Activated CD4-positive, alpha-beta T cell treated with anti-CD3 and anti-CD28 coated beads, Interleukin-2, amount 50 U/mL, for 4 hours (primary cell): ENCODE results near the gene COL1A2.

ENCODE experiments used
- DNase-seq, 2 experiments: peaks; one replicate each; pipeline ENCODE4 v3.0.0-alpha.2; 2020

Gene COL1A2

DNA sequence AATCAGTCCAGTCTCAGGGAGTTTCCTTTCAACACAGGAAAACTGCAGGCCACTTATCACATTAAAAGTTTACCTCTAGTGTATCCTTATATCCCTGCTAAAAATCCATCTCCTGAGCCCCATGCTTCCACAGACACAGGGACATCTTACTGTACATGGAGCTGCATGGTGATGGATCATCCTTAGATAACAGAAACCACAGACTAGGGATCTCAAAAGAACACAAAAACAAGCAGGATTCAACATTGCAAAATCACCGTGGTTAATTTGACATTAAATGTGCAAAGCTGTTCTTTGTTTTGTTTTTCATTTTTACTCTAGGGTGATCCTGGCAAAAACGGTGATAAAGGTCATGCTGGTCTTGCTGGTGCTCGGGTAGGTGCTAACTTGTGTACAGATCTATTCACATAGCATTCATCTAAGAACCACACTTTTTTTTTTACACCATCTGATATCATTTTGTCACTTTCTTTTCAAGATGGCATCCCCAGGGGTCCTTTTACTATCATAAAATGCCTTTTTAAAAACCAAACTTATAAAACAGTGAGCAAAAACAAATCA, 18.1 kb downstream of the COL1A2 start:
- DNase-seq, result no peak

DNA sequence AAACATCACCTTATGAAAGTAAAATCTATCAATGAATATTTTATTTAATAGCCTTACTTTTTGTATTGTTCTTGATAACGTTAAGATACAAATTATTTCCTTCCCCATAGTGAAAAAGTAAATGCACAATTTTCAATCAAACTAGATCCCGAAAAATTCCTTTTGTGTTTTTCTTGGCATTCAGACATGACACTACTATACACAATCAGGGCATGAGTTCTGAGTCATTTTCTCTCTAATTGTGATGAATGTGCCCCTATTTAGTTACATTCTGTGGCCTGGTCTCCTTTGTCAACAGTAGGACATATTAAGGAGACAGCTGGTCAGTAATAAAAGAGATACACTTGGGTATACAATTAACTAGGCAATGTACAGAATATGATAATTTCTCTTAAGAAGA, 19.8 kb downstream of the COL1A2 start:
- no peak for DNase-seq

DNA sequence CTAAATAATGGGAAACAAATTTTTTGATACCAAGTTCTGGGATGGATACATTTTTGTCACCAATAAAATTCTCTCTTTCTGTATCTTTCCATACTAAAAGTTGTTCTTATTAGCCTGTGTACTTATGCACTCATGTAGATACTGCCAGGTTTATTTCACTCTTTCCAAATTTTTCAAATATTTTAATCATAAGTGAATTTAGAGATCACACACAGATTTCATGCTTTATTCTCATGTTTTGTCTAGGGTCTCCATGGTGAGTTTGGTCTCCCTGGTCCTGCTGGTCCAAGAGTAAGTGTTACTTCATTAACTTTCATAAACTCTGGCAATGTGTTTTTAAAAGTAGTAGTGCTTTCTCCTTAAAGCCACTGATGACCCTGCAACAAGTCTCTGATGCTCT, 20.3 kb downstream of the COL1A2 start:
- no peak for DNase-seq

DNA sequence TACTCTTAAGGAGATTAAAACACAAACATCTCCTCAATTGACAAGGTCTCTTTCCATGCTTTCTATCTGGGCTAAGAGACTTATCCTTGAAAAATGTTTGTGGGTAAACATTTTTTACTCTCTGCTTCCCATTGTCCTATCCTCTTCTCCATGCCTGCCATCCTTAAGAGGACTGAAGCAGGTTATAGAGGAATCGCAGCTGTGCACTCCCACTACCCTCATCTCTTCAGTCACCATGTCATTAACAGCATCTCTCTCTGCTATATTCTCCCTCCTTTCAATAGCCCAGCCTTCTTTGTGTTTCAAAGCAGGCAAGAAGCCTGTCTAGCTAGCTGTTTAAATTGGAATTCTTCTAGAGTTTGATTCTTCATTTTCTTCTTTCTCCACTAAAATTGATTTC, 22.6 kb downstream of the COL1A2 start:
- no peak for DNase-seq

DNA sequence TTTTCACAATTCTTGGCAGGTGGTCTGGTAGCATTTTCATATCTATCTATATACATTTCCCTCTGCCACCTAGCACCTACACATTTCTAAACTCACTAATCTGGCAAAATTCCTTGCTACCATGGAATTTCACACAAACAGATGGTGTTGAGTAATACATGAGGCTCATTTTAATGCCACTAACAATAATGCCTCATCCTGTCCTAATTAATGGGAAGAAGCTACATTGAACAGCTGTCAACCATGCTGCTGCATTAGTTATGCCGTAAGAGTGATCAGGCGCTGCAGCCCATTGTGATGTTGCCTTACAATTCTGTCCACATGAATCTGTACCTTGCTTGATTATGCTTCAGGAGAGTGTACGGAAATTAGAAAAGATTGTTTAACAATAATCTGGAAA, 23.2 kb downstream of the COL1A2 start:
- DNase-seq, result no peak

DNA sequence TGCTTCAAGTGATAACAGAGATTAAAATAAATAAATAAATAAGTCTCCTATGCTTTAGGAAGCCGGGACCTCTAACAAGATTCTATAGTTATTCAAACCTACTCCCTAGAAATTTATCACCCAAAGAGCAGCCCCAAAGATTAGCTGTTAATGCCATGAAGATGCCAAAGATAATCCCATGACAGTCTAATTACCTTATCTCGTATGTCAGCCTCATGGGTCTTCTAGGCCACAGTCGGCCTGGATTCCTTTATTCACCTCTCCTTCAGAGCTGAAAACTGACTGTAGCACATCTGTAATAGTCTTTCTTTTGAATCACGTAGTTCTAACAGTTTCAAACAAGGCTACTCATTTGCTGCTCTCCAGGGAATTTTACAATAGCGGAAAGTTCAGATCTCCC, 24.2 kb downstream of the COL1A2 start:
- no peak for DNase-seq

DNA sequence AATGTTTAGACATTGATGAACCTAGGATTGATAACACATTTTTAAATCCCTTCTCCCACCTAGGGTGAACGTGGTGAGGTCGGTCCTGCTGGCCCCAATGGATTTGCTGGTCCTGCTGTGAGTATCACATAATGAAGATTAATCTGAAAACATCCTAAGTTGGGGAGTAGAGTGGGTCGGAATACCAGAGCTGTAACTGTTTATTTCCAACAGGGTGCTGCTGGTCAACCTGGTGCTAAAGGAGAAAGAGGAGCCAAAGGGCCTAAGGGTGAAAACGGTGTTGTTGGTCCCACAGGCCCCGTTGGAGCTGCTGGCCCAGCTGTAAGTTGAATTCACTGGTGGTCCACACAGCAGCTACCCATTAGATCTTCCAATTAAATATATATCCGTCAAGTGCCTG, 25.6 kb downstream of the COL1A2 start:
- DNase-seq, result no peak

DNA sequence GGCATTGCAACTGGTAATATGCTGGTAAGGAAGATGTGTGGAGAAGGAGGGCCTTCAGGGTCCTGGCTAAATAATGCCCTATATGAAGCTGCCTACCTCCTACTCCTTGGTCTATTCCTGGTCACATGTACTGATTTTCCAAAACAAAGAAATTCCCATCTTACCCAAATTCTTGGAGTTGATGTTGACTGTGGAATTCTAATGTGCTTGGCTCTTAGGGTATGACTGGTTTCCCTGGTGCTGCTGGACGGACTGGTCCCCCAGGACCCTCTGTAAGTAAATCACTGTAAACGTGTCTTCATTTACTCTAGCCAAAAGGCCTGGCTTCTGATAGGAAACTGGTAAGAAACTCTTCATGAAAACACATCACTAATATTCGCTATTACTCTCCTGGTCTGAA, 27.0 kb downstream of the COL1A2 start:
- DNase-seq, result no peak

DNA sequence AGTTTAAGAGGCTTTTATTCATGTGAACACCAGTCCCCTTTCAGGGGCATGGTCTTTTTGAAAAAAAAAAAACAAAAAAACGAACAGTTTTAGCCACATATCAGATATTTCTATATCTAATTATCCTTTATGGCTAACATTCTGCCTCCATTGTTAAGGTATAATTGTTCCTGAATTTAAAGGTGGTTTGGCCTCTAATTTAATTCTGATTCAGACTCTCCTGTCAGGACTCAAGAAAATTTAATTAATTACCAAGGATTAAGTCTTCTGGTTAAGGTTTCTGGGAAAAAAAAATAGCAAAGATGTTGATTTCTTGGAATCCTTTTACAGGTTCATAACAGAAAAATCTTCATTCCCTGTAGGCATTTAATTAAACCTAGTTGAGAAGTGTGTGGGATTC, 27.4 kb downstream of the COL1A2 start:
- DNase-seq, result no peak

DNA sequence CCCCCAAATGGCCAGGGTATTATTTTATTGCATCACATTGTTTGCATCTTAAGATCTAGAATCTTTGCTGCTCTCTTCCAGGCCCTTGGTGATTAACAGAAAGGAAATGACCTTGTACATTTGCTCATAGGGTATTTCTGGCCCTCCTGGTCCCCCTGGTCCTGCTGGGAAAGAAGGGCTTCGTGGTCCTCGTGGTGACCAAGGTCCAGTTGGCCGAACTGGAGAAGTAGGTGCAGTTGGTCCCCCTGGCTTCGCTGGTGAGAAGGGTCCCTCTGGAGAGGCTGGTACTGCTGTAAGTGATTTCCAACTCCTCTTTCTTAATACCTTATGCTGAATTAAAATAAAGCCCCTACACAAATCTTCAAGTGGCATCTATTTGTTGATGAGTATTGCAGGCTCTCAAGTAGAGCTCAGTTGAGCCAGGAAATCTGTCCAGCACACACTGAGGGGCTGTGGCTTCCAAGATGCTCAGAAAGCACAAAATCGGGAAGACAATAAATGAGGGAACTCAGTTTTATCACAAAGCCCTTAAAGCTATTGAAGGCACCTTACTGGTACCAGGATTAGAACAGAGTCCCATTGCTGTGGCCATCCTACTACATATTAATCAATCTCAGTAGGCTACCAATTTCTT, 28.2 kb downstream of the COL1A2 start:
- no peak for DNase-seq

DNA sequence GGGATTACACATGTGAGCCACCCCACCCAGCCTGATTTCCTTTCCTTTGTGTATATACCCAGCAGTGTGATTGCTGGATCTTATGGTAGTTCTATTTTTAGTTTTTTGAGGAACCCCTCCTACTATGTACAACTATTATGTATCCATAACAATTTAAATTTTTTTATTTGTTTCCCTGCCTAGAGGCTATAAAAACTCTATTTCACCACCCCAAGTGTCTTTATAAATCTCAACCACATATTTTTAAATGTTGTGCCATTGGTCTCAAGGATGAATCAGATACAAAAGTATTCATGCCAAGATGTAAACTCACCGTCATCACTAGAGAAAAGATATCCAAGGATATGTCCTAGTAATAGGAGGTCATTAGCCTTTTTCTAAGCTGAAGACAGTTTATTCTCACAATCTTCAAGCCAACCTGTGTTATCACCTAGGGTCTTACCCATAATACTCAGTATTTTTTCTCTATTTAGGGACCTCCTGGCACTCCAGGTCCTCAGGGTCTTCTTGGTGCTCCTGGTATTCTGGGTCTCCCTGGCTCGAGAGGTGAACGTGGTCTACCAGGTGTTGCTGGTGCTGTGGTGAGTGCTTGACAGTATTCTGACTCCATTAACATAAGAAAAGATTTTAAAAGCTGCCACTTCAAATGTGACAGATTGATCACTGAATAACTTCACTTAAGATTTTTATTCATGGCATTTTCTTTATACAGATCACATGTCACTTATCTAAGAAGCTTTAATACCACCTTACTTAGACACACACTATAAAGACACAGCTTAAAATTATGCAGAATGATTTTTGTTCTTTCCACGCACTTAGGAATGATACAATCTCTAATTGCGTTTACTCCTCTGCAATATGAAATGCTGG, 29.4 kb downstream of the COL1A2 start:
- DNase-seq, result no peak

DNA sequence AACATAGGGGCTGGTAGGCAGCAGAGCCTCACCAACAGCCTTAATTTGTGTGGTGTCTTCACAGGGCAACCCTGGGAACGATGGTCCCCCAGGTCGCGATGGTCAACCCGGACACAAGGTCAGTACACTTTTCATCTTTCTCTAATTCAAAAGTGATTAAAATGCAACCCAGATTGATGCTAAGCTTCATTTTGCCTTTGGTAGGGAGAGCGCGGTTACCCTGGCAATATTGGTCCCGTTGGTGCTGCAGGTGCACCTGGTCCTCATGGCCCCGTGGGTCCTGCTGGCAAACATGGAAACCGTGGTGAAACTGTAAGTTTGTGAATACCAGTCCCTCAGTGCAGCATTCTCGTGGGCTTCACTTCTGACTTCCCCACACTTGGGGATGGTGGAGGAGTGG, 30.9 kb downstream of the COL1A2 start:
- DNase-seq, result no peak

DNA sequence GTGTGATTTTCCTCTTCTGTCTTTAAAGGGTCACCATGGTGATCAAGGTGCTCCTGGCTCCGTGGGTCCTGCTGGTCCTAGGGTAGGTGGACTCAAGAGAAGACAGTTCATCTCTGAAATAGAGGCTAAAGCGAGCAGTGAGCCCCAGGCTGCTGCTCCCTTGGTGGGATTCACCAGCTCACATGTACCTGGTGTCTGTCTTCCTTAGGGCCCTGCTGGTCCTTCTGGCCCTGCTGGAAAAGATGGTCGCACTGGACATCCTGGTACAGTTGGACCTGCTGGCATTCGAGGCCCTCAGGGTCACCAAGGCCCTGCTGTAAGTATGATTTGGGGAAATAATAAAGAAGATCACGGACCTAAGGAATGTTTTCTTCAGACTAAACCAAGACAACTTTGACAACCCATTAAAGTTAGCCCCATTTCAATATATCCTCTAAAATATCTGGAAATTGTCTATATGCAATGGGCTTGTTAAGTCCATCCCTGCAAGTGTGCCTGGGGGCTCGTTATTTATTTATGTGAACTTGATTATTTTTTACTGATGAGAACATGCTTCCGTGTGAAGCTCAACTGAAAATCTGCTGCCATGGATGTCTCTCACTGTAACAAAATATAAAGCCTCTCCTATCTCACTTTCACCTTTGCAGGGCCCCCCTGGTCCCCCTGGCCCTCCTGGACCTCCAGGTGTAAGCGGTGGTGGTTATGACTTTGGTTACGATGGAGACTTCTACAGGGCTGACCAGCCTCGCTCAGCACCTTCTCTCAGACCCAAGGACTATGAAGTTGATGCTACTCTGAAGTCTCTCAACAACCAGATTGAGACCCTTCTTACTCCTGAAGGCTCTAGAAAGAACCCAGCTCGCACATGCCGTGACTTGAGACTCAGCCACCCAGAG, 32.5 kb downstream of the COL1A2 start:
- no peak for DNase-seq

DNA sequence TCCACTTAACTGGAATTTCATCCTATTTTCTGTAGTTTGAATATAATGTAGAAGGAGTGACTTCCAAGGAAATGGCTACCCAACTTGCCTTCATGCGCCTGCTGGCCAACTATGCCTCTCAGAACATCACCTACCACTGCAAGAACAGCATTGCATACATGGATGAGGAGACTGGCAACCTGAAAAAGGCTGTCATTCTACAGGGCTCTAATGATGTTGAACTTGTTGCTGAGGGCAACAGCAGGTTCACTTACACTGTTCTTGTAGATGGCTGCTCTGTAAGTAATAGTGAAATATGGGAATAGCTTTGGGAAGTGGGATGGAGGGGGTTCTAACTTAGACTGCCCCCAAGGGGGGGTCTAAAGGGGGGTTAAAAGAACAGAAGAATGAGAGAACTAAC, 34.5 kb downstream of the COL1A2 start:
- DNase-seq, result no peak

DNA sequence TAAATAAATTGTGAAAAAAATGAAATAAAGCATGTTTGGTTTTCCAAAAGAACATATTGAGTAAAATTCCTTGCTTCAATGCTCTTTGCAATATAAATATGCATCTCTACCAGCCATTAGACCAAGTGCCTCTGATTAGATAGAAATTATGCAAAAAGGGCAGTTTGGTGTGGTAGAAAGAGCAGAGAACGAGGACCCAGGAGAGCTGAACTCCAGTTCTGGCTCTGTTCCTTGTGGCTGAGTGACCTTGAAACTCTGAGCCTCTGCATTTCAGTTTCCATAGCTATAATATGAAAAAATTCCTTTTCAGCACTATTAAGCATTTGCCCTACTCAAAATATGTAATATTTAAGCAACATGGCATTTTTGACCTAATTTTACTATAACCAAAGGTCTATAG, 36.5 kb downstream of the COL1A2 start:
- no peak for DNase-seq

DNA sequence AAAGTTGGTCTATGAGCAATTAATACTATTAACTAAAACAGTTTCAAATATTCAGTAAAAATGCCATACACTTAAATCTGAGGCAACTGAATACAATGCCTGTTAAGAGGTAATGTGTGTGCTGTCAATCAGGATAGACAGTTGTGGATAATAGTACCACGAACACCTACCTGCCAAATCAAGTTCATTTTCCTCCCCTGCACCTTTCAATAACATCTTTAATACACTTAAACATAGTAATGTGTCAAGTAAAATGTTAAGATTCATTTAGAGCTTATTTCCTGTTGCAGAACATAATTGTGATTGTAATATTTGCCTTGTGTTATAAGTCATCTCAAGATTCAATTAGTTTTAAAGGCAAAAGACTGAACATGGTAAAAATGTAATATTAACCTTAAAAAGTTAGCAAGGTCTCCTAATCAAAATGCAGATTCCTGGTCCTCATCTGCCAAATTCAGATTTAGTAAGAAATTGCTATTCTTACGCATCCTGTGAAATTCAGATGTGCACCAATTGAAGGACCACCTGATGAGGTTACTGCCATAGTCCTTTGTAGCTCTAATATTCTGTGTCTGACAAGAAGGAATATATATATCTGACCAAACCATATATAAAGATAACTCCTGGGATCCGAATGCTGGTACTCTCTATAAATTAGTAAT, 37.1 kb downstream of the COL1A2 start:
- no peak for DNase-seq

DNA sequence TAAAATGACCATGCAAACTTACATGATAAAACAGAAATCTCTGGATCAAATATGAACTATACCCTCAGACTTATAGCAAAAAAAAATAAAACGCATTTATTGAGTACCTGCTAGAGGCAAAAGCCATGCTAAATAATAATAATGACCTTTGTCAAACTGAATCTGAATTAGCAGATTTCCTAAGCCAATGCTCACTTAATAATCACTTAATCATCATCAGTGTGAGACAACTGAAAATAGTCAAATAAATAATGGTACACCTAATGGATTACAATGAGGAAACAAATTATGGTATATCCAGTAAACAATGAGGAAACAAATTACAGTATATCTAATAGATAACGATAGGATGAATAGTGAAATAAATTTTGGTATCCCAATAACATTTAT, 37.6 kb downstream of the COL1A2 start:
- no peak for DNase-seq

DNA sequence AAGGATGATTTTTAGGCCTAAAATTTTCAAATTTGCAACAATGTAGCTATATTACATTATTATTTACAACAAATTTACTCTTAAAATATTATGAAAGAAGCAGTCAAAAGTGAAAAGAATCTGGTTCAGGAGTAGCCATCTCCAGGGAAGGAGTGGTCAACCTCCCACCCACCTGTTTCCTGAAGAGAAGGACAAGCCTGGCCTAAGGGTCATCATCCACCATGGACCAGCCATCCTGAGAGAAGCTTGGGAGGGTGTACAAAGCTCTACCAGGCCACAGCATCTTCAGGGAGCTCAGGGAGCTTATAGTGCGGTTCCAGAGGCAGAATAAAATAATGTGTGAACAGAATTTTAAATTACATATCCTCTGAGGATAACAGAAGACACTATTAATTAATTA, 38.1 kb downstream of the COL1A2 start:
- no peak for DNase-seq

DNA sequence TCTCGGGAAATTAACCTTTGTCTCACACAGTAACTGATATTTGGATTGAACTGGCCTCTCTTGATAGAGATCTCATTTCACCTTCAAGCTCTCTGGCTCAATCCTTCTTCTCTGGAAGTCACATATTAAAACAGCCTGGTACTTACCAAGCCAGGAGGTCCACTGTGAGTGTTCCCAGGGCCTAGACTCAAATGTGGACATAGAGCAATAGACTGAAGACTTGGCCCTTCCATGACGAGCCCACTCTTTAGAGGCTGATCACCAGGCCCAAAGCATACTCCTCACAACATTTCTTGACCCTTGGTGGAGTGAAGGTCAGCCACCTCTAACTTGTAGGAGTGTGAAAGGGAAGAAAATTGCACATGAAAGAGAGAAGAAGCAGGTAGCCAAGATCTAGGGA, 38.5 kb downstream of the COL1A2 start:
- DNase-seq, result no peak

DNA sequence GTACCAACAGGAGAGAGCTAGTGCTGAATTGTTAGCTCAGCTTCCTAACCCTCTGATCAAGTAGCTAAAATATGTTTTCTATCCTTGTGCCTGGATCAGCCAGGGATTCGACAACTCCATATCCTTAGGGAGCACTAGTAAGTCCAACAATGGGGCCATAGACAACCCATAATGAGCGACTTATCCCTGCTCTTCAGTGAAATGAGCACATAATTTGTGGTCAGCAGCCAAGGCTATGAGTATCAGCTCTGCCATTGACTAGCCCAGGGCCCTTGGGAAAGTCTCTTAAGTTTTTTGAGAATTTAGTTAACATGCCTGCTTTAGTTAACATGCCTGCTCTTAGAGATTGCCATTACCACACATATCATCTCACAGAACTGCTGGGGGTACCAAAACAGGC, 39.3 kb downstream of the COL1A2 start:
- DNase-seq, result no peak

DNA sequence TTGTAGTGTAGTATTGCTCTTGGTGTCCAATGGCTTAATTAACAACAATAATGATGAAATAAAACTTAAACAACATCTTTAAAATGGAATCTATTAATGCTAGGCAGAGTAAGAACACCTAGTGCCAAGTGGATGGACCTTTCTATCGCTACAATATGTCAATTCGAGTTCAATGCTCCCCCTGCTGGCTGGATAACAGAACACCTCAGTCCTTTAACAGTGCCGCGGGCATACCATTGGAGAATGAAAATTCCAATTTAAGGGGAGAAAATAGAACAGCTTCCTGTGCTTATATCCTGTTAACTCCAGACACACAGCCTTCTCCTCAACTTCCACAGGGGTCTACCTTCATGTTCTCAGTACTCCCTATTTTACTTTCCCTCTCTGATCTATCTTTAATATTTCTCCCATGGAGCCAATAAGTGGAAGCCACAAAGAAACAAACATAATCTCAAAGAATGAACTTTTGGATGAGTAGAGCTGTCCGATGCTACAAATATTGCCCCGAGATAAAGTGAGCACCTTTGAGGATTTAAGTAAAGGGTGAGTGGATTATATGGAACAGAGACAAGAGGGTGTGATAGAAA, 41.4 kb downstream of the COL1A2 start:
- peak; percentile 32 to 38 for DNase-seq

DNA sequence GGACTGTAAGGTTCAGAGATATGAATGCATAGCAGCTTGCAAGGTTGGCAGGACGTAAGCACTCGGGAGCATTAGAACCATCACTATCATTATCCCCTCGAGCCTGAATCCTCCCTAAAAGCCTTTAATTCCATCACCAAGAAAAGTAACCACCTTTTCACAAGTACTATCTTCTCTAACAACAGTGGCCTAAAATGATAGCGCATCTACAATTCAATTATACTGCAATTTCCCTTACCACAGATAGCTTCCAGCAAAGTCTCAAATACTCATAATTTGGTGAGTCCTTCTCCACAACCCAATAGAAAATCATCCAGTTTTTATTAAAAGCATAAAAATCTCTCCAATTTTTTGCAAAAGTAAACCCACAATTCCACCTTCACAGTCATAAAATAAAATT, 42.0 kb downstream of the COL1A2 start:
- DNase-seq, result no peak
